ENCODE results near the gene TTC12.

DNA sequence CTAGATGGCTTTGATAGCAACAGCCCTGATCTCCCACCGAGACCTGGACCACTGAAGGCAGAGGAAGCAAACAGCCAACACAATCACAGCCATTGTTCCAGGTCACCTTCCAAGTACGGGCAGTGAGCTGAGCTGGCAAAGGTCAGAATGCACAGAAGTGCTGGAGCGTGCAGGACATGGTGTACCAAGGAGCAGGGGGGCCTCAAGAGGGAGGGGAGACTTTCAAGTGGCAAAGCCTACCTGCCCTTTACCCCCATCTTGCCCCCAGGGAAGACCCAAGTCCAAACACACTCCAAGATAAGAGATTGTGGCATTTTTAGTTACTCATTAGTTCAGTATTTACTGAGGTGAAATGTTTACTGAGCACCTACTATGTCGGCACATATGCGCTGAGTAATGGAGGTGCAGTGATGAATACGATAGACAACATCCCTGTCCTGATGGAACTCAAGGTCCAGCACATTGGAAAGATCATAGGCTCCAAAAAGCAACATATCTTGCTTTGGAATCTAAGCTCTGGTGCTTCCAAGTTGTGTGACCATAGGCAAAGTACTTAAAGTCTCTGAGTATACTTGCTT lies 26.0 kb upstream of the TTC12 start:
- TF ChIP-seq POLR2A (IDR thresholded peaks at IDR 0.05) = no peak
- TF ChIP-seq, protein P1, sequence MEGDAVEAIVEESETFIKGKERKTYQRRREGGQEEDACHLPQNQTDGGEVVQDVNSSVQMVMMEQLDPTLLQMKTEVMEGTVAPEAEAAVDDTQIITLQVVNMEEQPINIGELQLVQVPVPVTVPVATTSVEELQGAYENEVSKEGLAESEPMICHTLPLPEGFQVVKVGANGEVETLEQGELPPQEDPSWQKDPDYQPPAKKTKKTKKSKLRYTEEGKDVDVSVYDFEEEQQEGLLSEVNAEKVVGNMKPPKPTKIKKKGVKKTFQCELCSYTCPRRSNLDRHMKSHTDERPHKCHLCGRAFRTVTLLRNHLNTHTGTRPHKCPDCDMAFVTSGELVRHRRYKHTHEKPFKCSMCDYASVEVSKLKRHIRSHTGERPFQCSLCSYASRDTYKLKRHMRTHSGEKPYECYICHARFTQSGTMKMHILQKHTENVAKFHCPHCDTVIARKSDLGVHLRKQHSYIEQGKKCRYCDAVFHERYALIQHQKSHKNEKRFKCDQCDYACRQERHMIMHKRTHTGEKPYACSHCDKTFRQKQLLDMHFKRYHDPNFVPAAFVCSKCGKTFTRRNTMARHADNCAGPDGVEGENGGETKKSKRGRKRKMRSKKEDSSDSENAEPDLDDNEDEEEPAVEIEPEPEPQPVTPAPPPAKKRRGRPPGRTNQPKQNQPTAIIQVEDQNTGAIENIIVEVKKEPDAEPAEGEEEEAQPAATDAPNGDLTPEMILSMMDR (IDR thresholded peaks at IDR 0.05) = no peak

Data from esophagus squamous epithelium (tissue), 4 donors.